ENCODE data around the gene WNK2.
"Not testable (repeated sequence)": the region's sequence is repeated elsewhere in the genome, so short reads cannot be mapped to it uniquely, and the experiment has no call there.

The WNK2 gene

GRCh38 chr9:93235300-93235960 lies 51.5 kb downstream of the WNK2 start:
- no peak for DNase-seq (ENCODE audit: low read depth in 1 of 2, low spot score in 1 of 2)

GRCh38 chr9:93236541-93237206 lies 52.7 kb downstream of the WNK2 start:
- no peak for DNase-seq (ENCODE audit: low read depth in 1 of 2, low spot score in 1 of 2)

- no peak for DNase-seq (ENCODE audit: low read depth in 1 of 2, low spot score in 1 of 2)
Measured at GRCh38 chr9:93237540-93237939, 53.6 kb downstream of the WNK2 start.

DNA sequence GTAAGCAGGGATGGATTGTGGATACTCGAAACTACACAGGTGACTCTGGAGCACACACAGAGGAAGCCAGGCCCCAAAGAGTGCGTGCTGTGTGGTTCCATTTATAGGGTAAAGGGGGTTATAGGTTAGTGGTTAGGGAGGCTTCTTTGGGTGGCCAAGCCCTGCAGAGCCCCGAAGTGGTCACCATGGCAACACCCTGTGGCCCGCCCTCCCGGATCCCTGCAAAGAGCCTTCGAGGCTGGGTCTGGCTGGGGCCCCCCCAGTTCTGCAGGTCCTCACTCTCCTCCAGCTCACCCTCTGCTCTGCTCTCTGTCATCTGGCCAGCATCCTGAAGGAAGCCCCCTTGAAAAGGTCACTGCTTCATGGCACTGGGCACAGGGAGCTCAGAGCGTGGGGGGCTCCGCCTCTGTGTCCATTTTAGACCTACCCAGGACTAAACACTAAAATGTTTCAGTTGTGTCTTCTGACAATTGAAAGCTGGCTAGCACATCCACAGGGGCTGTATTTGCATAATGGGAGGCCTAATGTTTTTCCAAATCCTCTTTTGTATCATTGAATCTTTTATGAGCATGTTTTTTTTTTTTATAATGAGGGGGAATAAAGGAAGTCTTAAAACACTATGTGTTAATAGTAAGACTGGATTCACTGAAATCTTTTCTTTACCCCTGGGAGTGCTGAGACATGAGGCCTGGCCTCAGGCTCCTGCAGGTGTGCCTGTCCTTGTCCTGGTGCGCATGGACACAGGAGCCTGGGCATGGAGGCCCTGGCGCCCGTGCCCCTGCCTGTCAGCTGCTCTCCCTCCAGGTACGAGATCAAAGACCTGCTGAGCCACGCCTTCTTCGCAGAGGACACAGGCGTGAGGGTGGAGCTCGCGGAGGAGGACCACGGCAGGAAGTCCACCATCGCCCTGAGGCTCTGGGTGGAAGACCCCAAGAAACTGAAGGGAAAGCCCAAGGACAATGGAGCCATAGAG lies 55.3 kb downstream of the WNK2 start:
- DNase-seq (ENCODE audit: low read depth in 1 of 2, low spot score in 1 of 2): no peak

DNA sequence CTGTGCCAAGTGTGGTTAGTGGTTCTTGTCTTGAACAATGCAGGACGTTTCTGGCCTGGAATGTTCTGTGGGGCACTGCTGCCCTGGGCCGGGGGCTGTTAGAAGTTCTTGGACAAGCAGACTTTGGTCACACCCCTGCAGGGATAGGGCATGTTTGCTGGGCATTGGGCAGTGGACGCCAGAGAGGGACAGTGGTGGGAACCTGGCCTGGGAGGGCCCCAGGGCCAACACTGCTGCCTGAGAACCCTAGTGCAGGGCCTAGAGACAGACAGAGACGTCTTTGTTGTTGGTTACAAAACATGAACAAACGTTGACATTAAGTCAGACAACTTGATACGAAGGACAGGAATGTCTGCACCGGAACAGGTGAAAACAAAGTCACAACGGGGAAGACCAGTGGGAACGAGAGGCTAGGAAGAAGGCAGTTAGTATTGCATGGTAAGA lies 57.0 kb downstream of the WNK2 start:
- no peak for DNase-seq (ENCODE audit: low read depth in 1 of 2, low spot score in 1 of 2)

DNA sequence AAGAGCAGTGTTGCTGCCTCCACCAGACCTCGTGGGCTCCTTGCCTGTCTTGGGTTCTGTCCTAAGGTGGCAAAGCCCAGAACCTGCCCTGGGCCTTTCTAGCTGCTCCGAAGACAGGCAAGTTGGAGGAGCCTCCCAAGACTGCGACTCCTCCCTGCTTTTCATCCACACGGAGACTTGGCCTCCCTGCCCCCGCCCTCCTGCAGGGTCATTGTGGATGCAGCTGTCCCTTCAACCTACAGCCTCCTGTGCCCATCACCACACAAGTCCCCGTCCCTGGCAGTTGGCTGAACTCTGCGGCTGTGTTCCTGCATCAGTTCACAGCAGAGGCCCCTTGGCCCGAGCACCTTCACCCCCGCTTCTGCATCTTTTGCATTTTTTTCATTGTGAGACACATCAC lies 59.2 kb downstream of the WNK2 start:
- DNase-seq (ENCODE audit: low read depth in 1 of 2, low spot score in 1 of 2): no peak

- DNase-seq (ENCODE audit: low read depth in 1 of 2, low spot score in 1 of 2): no peak
Measured at GRCh38 chr9:93244101-93244500, 60.2 kb downstream of the WNK2 start.

GRCh38 chr9:93244510-93245436 lies 60.8 kb downstream of the WNK2 start:
- DNase-seq (ENCODE audit: low read depth in 1 of 2, low spot score in 1 of 2): no peak

DNA sequence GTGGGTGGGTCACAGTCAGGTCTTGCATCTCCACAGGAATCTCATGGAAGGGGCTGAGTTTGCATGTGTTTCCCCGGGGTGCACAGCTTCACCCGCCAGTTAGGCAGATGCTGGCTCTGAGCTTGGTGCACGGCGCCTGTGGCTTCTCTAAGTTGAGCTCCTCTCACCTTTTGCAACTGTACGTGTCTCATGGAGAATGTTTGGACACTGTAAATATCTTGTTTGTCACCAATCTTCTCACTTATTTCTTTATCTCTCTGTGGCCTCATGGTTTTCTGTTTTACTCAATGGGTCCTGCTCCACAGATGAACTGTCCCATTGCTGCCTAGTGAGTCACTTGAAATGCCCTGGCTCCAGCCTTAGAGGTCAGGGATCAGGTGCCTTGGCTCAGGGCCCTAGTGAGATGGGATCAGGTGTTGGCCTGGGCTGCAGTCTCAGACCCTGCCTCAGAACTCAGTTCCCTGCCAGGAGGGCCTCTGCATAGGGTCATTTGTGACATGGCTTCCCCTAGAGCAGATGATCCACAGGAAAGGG lies 61.6 kb downstream of the WNK2 start:
- DNase-seq (ENCODE audit: low read depth in 1 of 2, low spot score in 1 of 2): no peak

DNA sequence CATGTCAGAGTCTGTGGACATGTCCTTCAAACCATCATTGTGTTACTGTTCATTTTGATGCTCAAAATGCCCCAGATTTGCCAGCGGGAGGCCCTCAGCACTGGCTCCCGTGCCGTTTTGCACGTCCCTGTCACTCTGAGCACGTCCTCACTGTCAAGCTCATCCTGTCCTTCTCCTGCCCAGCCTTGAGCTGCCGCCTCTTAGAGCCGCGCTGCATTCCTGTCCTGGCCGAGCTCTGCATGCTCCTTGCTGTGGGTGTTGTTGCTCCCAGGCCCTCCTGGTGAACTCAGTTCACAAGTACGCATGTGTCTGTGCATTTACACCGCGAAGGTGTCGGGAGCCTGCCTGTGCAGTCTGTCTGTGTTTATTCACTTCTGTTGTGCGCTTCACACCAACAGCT lies 62.2 kb downstream of the WNK2 start:
- no peak for DNase-seq (ENCODE audit: low read depth in 1 of 2, low spot score in 1 of 2)

DNA sequence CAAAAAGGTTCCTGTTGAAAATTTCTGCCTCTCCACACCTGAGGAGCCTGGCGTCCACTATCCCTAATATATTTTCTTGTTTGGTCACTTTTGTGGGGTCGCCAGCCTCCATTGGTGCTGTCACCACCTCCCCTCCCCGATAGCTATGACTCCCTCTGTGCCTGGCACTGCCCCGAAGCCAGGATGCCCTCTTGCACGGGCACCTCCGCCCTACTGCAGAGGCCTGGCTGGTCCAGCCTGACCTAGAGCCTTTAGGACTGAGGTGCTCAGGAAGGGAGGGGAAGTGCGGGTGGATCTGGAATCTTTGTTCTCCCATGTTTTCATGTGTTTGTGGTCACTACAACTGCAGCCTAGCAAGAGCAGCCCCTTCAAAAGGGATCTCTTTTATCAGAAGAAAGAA lies 62.6 kb downstream of the WNK2 start:
- no peak for DNase-seq (ENCODE audit: low read depth in 1 of 2, low spot score in 1 of 2)

GRCh38 chr9:93247099-93247865 lies 63.3 kb downstream of the WNK2 start:
- DNase-seq (ENCODE audit: low read depth in 1 of 2, low spot score in 1 of 2): no peak

- no peak for DNase-seq (ENCODE audit: low read depth in 1 of 2, low spot score in 1 of 2)
Measured at GRCh38 chr9:93247892-93248291, 64.0 kb downstream of the WNK2 start.

- no peak for DNase-seq (ENCODE audit: low read depth in 1 of 2, low spot score in 1 of 2)
Measured at GRCh38 chr9:93248386-93249040, 64.6 kb downstream of the WNK2 start.

- DNase-seq (ENCODE audit: low read depth in 1 of 2, low spot score in 1 of 2): no peak
Measured at GRCh38 chr9:93250185-93250584, 66.2 kb downstream of the WNK2 start.

DNA sequence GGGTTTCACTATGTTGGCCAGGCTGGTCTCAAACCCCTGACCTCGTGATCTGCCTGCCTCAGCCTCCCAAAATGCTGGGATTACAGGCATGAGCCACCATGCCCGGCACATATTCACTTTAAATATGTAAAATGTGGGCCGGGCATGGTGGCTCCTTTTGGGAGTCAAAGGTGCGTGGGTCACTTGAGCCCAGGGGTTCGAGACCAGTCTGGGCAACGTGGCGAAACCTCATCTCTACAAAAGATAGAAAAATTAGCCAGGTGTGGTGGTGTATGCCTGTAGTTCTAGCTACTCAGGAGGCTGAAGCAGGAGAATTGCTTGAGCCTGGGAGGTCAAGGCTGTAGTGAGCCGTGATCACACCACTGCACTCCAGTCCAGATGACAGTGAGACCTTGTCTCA lies 67.4 kb downstream of the WNK2 start:
- DNase-seq (ENCODE audit: low read depth in 1 of 2, low spot score in 1 of 2): not testable (repeated sequence)

- DNase-seq (ENCODE audit: low read depth in 1 of 2, low spot score in 1 of 2): no peak
Measured at GRCh38 chr9:93252116-93252780, 68.3 kb downstream of the WNK2 start.

DNA sequence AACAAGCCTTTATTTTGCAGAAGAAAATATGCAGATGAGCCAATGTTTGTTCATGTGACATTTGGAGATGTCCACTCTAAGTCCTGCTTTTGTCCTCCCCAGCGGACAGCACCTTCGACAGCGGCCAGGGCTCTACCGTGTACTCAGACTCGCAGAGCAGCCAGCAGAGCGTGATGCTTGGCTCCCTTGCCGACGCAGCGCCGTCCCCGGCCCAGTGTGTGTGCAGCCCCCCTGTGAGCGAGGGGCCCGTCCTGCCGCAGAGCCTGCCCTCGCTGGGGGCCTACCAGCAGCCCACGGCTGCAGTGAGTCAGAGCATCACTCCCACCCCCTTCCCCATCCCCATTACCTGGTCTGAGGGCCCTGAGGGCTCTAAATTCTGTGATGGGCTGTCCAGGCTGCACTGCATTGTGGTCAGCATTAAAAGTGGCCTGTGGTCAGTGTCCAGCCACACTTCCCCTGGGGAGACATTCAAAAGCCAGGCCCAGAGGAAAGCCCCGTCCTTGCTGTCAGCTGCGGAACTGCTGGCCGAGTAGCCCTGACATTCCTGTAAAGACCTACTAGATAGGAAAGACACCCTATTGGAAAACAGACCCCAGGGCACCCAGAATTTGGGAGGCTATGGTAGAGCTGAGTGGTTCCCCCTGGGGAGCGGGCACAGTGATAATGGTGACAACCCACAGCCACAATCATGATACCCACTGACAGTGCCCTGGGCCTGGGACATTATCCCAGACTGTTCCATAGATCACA lies 69.0 kb downstream of the WNK2 start:
- DNase-seq (ENCODE audit: low read depth in 1 of 2, low spot score in 1 of 2): no peak
